ENCODE measurements around the gene GSTT2B.
"Not testable (repeated sequence)": the region's sequence is repeated elsewhere in the genome, so short reads cannot be mapped to it uniquely, and the experiment has no call there.

GSTT2B gene

DNA sequence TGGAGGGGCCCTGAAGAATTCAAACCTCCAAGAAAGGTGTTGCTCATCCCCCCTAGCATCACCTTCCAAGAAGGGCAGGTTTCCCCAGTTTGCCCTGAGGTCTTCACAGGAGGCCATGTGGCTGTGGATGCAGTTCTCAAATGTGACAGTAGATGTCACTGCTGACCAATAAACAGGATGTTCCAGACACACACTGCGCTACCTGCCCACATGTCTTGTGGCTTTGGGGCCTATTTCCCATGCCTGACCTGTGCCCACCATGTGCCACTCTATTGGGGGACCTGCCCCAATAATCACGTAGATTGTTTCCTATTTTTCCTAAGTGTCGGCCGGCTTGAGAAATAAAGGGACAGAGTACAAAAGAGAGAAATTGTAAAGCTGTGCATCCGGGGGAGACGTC, 23.4 kb upstream of the GSTT2B start:
- peak; percentile 35 for DNase-seq

GRCh38 chr22:23980567-23980966, 19.6 kb upstream of the GSTT2B start:
- not testable (repeated sequence) for DNase-seq

GRCh38 chr22:23979557-23980240, 18.7 kb upstream of the GSTT2B start, which contains the start of gene GSTT2:
Gene GSTT2, plus strand, starts transcription at chr22:23980134.
- not testable (repeated sequence) for DNase-seq

GRCh38 chr22:23977304-23977703, 16.3 kb upstream of the GSTT2B start:
- not testable (repeated sequence) for DNase-seq

DNA sequence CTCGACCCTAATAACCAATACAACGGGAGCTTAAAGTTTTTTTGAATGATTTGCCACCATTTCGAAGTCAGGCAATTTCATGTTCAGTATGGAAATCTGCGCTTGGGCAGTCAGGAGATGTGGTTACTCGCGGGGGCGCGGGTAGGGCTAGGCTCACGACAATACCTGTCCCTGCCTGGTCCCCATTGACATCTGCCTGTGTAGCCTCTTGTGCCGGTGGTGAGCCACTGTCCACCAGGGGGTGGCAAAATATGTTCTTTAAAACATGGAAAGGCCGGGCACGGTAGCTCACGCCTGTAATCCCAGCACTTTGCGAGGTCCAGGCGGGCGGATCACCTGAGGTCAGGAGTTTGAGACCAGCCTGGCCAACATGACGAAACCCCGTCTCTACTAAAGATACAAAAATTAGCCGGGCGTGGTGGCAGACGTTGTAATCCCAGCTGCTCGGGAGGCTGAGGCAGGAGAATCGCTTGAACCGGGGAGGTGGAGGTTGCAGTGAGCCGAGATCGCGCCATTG, 13.9 kb upstream of the GSTT2B start:
- not testable (repeated sequence) for DNase-seq

- not testable (repeated sequence) for DNase-seq
Observed at GRCh38 chr22:23974345-23974744, 13.3 kb upstream of the GSTT2B start, which contains the start of gene DDT. Gene DDT, minus strand, starts transcription at chr22:23974441. Its CDS starts 27 bp downstream, at chr22:23974414.

GRCh38 chr22:23971927-23972326, 10.9 kb upstream of the GSTT2B start:
- not testable (repeated sequence) for DNase-seq

DNA sequence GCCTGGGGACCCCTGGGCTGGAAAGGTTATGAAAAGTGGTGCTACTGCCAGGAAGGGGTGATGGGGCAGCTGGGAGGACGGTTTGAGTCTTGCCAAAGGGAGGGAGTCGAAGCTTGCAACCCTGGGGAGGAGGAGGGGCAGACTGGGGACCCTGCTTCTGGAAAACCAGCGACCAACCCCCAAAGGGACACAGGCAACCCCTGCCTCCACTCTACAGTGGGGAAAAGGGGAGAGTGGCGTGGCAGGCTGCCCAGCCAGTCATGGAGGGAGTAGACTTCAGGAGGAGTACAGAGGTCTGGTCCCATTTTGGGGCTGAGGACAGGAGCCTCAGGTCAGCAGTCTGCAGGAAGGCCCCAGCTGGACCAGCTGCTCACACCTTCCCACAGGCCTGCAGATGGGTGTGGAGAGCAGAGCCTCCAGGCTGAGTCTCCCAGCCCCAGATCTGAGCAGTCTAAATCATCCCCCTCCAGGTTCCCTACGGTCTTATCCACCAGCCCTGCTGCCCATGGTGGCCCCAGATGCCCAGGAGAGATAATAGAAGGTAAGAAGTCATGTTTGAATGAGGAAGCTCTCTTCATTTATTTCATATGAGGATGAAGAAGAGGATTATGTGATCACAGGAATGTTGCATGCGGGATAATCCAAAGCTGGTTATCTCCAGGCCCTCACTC, 10.0 kb upstream of the GSTT2B start:
- DNase-seq, result no peak

GRCh38 chr22:23970201-23970641, 9.2 kb upstream of the GSTT2B start:
- DNase-seq, result no peak

DNA sequence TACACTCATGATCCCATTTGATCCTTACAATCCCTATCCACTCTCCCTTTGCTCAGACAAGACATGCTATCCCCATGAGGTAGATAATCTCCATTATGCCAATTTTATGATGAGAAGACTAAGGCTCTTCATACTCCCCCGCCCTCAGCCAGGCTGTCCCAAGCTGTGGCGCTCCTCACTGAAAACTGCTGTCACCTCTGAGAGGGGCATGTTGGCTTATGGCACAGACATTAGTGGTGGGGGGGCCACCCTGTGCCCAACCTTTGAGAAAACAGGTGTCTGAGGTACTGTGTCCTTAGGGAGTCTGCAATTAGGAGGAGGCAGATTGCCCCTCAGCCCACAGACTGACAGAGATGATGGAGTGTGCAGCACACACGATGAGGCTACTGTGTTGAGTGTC, 8.1 kb upstream of the GSTT2B start:
- no peak for DNase-seq

GRCh38 chr22:23966568-23966967, 5.6 kb upstream of the GSTT2B start, which contains the start of gene DDTL:
Gene DDTL, plus strand, starts transcription at chr22:23966888. Its CDS starts 27 bp downstream, at chr22:23966915.
- DNase-seq, result not testable (repeated sequence)

- not testable (repeated sequence) for DNase-seq
Observed at GRCh38 chr22:23966094-23966493, 5.1 kb upstream of the GSTT2B start.

GRCh38 chr22:23956301-23956900, 4.6 kb downstream of the GSTT2B start:
- peak; percentile 72 for DNase-seq

DNA sequence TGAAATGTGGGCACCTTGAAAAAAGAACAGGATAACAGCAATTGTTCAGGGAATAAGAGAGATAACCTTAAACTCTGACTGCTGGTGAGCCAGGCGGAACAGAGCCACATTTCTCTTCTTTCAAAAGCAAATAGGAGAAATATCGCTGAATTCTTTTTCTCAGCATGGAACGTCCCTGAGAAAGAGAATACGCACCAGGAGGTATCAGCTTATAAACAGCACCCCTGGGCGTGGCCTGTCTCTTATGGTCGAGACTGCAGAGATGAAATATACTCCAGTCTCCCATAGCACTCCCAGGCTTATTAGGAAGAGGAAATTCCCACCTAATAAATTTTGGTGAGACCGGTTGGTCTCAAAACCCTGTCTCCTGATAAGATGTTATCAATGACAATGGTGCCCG, 5.1 kb downstream of the GSTT2B start:
- not testable (repeated sequence) for DNase-seq

DNA sequence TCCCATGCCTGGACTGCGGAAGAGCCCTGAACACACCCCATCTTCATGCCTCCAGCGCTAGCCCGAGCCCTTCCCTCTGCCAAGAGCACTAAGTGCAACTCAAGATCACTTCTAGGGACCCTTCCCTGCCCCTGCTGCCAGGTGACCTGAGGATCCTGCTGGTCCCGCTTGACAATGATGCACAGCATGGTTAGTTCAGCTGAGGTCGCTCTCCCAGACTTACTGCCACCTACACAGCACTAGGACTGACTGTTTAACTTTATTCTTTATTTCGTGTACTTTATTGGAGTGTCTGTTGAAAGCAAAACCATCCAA, 6.0 kb downstream of the GSTT2B start:
- DNase-seq, result not testable (repeated sequence)

DNA sequence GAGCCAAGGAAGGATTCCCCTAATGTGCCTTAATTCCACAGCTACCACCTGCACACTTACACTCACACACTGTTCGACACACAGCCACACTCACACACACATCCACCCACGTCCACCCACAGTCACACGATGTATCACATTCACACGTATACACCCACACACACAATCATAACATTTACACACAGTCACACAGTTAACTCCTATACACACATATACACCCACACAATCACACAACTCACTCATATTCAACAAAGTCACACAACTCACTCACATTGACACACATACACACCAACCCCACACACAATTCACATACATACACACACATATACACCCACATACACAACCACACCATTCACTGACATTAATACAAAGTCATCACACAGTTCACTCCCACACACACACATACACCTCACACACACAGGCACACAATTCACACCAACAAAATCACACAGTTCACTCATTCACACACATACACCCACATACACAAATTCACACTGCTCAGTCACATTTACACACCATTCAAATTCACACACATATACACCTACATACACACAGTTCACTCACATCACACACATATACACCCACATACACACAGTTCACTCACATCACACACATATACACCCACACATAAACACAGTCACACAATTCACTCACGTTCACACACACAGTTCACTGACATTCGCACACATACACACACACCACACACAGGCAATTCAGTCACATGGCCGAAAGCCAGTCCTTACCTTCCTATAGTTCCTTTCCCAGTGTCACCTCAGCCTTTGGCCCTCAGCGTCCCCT, 6.6 kb downstream of the GSTT2B start:
- not testable (repeated sequence) for DNase-seq

DNA sequence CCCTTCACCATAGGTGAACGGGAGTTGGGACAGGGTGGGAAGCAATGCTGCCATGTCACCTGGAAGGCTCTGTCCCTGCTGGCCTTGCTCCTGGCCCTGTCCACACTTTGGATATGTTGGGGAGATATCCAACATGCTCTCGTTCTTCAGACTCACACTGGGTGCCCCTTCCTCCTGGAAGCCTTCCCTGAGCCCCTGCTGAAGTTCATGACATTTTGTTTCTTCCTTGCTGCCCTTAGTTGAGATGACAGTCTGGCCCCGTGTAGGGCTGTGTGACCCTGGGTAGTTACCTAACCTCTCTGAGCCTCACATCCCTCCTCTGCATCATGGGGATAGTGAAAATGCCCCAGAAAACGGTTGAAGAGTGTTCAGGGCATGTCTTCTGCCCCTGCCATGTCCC, 7.5 kb downstream of the GSTT2B start:
- DNase-seq, result not testable (repeated sequence)

DNA sequence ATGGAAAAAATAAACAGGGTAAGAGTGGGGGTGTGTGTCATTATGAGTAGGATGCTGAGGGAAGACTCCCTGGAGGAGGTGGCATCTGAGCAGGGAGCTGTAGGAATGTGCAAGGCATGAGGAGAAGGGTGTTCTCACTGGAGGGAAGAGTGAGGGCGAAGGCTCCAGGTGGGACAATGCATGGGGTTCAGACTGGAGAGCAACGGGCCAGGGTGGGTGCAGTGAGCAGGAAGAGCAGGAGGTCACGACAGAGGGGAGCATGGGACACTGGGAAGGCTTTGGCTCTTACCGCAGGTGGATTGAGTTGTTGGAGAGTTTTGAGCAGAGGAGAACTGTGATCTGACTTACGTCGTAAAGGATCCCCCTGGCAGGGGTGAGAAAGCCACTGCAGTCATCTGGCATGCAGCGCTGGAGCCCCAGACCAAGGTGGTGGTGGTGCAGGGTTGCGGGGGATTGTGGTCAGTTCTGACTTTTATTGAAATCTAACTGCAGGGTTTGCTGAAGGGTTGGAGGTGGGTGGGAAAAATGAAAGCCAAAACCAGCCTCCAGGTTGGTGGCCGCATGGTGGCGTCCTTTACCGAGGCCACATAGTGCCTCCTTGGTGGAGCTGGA, 8.1 kb downstream of the GSTT2B start:
- not testable (repeated sequence) for DNase-seq

- not testable (repeated sequence) for DNase-seq
Observed at GRCh38 chr22:23951383-23951782, 9.6 kb downstream of the GSTT2B start.

DNA sequence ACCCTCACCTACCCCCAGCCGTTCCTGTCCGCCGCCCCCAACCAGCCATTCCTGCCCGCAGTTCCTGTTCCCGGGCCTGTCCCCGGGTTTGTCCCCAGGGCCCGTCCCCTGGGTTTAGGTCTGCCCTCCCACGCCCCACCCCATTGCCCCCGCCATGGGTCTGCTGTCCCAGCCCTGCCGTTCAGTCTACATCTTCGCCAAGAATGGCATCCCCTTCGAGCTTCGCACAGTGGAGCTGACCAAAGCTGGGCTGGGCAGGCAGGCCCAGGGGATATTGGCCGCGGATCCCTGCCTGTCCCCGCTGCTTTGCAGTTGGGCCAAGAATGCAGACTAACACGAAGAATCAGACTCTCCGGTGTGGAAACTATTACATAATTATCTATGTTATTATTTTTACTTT, 11.2 kb downstream of the GSTT2B start:
- DNase-seq, result not testable (repeated sequence)

GRCh38 chr22:23947391-23947790, 13.6 kb downstream of the GSTT2B start:
- DNase-seq, result not testable (repeated sequence)

DNA sequence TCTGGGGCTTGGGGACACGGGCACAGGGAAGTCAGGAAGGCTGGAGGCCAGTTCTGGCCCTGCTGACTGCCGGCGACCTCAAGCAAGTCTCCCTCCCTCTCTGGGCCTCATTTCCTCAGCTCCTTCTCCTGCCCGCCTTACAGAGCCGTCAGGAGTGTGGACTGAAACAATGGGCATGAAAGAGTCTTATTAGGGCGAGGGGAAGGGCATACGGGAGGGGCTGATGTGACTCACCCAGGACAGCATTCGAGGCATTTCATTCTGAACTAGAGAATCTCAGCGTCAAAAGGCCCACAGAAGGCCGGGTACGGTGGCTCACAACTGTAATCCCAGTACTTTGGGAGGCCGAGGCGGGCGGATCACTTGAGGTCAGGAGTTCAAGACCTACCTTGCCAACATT, 20.8 kb downstream of the GSTT2B start:
- not testable (repeated sequence) for DNase-seq

Data from CD4-positive, alpha-beta T cell treated with Interleukin-15 for 1 hour (primary cell).